SH-SY5Y (cell line): ENCODE results near the gene KCNK1.

ENCODE experiments used
- GATA2 ChIP-seq: IDR thresholded peaks from 2 replicates; pipeline ENCODE4 v1.6.1; 2011; ENCODE audit warnings: mild to moderate bottlenecking, low read depth, low read length
- GATA3 ChIP-seq: IDR thresholded peaks from 2 replicates; pipeline ENCODE4 v1.6.1; 2011; ENCODE audit warnings: low read depth, mild to moderate bottlenecking, low read length, moderate library complexity

The KCNK1 gene

GRCh38 chr1:233664253-233664652, 50.3 kb downstream of the KCNK1 start:
- no peak for TF ChIP-seq GATA3
- TF ChIP-seq GATA2, result no peak

- no peak for TF ChIP-seq GATA3
- no peak for TF ChIP-seq GATA2
Measured at GRCh38 chr1:233664804-233665574, 51.1 kb downstream of the KCNK1 start.

DNA sequence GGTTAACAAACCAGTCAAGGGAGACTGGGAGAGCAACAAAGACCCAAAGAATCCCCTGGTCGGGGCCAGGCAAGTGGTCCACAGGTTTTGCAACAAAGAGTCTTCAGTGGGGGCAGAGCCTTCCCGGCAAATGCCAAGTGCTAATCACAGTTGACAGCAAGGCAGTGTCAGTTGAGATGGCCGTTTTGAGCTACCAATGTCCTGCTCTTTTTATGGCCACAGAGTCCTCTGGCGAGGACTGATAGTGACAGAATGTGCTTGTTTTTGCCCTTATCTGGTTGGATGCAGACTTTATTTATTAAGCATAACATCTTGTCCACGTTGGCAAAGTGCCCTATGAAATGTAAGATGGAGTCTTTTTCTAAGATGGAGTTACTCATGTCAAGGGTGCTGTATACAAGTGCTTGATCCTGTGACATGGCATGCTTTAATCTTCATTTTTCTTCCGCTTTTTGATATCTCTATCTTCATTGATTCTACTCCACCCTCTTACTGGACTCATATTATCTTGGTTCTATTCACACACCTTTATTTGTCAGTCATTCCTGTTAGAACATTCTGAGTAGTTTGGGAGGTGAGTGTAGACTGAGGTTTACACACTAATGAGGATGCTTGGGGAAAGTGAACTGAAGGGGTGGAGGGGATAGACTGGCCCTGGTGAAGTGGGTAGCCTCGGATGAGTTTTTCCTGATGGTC, 51.8 kb downstream of the KCNK1 start:
- TF ChIP-seq GATA3 (no peak), GATA2 (no peak)

- TF ChIP-seq GATA3 (no peak), GATA2 (no peak)
Measured at GRCh38 chr1:233667741-233668140, 53.8 kb downstream of the KCNK1 start.

- TF ChIP-seq GATA3 (no peak), GATA2 (no peak)
Measured at GRCh38 chr1:233668146-233668724, 54.3 kb downstream of the KCNK1 start.

GRCh38 chr1:233668725-233669294, 54.9 kb downstream of the KCNK1 start:
- TF ChIP-seq GATA2, result no peak
- TF ChIP-seq GATA3, result no peak

DNA sequence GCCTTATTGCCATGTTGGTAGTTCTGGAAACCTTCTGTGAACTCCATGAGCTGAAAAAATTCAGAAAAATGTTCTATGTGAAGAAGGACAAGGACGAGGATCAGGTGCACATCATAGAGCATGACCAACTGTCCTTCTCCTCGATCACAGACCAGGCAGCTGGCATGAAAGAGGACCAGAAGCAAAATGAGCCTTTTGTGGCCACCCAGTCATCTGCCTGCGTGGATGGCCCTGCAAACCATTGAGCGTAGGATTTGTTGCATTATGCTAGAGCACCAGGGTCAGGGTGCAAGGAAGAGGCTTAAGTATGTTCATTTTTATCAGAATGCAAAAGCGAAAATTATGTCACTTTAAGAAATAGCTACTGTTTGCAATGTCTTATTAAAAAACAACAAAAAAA, 57.4 kb downstream of the KCNK1 start:
- no peak for TF ChIP-seq GATA3
- no peak for TF ChIP-seq GATA2

DNA sequence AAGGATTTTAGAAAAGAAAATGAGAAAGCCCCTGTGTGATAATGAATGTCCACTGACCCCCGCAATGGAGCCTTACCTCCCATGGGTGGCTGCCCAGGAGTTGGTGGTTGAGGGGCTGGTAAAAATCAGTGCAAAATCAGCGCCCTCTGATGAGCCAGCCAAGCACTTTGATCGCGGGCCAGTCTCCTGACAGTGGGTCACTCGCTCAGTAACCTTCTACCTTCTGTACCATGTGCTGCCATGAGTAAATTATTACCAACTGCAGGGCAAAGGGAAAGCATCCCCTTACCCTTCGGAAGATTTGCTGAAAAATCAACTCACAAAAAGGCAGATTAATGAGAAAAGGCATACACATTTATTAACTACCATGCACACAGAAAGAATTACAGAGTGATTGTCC, 58.8 kb downstream of the KCNK1 start:
- TF ChIP-seq GATA2 (no peak), GATA3 (no peak)

- no peak for TF ChIP-seq GATA2
- TF ChIP-seq GATA3, result no peak
Measured at GRCh38 chr1:233673261-233673946, 59.5 kb downstream of the KCNK1 start.

DNA sequence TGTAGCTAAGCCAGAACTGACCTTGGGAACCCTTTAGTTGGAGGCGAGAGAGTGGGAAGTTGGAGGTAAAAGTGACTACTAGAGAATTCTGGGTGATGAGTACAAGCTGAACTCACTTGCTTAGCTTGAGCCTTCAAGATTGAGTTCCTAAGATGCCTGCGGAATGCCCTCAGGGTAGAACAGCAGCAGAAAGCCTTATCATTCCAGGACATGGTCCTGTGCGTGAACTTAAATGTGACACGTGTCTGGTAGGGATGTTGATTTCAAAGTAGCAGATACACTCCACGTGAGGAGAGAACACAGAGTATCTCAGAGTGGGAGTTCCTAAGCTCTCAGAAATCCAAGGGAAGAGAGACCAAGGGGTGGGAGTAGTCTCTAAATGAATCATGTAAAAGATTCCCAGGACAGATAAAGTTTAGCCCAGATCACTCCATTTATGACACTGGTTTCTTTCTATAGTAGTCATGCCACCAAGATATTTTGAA, 60.1 kb downstream of the KCNK1 start:
- TF ChIP-seq GATA3 (no peak), GATA2 (no peak)

DNA sequence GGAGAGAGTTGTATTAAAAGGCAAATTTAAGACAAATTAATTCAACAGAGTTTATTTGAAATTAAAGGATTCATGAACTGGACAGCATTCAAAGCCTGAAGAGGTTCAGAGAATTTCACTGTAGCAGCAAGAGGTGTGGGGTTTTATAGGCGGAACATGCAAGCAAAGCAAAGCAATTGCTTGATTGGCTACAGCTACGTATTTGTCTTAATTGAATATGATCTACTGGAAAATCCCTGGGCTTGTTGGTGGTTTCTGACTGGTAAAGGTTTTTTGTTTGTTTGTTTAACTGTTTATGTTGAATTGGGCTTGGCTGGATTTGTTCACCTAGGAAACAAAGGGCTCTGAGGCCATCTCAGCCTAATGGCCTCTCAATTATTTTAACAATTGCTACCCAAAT, 61.5 kb downstream of the KCNK1 start:
- TF ChIP-seq GATA3 (no peak), GATA2 (no peak)

DNA sequence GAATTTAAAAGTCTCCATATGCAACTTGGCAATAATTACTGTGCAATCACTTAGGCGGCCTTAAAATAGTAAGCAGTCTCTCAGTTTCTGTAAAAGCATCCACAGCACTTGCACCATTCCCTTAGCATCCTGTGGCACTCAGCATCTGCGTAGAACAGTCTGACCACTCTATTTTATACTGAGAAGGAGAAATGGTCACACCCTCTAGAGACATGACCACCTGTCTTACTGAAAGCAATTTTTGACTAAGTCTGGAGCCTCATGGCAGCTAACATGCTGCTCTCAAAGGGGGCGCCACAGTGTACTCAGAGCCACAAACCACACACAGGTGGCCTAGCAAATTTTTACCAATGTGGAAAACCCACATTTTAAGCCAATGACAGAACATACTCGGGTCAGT, 62.0 kb downstream of the KCNK1 start:
- TF ChIP-seq GATA3 (no peak), GATA2 (no peak)

DNA sequence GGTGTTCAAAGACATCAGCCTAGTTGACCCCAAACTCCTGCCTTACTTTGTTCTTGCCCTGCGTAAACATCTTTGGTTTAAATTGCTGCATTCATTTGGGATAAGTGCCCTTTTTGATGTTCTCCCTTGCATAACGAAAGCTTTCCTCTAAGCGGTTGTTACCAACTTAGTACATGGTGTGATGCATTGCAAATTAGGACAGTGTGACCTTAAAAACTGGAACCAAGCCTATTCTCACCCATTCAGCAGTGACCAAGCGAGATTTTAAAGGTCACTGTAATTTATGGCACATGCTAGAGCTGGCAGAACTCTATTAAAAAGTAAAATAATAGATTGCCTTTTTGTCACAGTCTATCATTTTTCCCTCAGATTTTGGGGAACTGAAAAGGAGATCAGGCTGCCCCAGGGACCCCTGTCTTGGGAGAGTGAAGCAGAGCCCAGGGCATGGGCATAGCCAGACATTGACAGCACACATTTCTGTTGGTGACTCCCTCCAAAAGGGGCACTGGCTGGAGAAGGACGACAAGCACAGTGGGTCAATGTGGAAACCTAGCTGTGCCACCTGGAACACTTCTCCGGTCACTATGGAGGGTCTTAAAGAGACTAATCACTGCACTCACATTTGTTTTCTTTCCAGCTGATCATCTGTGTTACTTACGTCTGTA, 63.9 kb downstream of the KCNK1 start:
- TF ChIP-seq GATA2, result no peak
- TF ChIP-seq GATA3, result no peak

GRCh38 chr1:233679030-233679429, 65.1 kb downstream of the KCNK1 start:
- TF ChIP-seq GATA2 (no peak), GATA3 (no peak)

DNA sequence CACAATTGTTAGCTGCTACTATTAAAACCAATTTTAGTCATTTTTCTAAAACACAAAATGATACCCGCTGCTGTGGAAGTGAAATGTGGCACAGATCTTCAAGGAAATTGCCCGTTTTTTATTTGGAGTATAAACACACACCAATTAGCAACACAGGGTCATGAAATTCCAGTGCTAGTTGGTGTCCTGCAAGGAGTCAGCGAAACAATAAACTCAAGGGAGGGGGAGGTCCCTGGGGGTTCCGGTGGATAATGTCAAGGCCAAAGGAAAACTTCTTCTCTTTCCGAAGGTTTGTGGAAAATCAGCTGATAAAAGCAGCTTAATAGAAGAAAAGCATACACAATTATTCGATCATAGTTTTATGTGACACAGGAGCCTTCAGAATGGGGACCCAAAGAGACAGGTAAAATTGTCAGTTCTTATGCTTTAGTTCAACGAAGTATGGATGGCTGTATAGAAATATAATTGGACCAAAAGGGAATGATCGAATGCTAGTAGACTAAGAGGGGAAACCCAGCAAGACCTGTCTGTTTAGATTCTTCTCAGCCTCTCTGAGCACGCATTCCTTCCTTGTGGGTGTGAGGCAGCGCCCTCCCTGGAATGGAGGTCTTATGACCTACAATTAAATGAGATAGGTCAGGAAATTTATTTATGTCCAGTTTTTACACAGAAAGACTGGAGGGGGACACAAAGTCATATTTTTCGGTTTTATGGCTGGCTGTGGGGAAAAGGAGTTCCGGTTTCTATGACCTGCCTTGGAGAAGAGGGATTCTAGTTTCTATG, 65.9 kb downstream of the KCNK1 start:
- no peak for TF ChIP-seq GATA3
- TF ChIP-seq GATA2, result no peak
